ENCODE data around the gene TMEM39B.
"Not testable (repeated sequence)": the region's sequence is repeated elsewhere in the genome, so short reads cannot be mapped to it uniquely, and the experiment has no call there.

Gene TMEM39B

GRCh38 chr1:32072622-32073298 lies at the start of gene TMEM39B:
TSS of gene TMEM39B (plus strand) at chr1:32072939. CDS start at chr1:32073048, 109 bp downstream.
- in situ Hi-C loops (cut with MboI; ENCODE audit: low sequenced_read_pairs) = no loop called here

GRCh38 chr1:32023351-32023750 lies 49.4 kb upstream of the TMEM39B start:
- in situ Hi-C loops (cut with MboI; ENCODE audit: low sequenced_read_pairs) = no loop called here

DNA sequence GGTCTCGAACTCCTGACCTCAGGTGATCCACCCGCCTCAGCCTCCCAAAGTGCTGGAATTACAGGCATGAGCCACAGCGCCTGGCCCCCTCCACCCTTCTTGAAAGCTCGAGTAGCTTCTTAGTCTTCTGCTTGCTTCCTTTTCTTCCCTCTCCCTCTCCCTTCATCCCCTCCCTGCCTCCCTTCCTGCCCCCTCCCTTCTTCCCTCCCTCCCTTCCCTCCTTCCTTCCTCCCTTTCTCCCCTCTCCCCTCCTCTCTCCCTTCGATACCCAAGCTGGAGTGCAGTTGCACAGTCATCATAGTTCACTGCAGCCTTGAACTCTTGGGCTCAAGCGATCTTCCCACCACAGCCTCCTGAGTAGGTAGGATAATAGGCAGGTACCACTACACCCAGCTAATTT lies 47.2 kb upstream of the TMEM39B start:
- in situ Hi-C loops (cut with MboI; ENCODE audit: low sequenced_read_pairs) = no loop called here

GRCh38 chr1:32028746-32029145 lies 44.0 kb upstream of the TMEM39B start:
- in situ Hi-C loops (cut with MboI; ENCODE audit: low sequenced_read_pairs) = no loop called here

GRCh38 chr1:32031578-32032274 lies 41.0 kb upstream of the TMEM39B start:
- in situ Hi-C loops (cut with MboI; ENCODE audit: low sequenced_read_pairs) = no loop called here

GRCh38 chr1:32032275-32032615 lies 40.5 kb upstream of the TMEM39B start:
- in situ Hi-C loops (cut with MboI; ENCODE audit: low sequenced_read_pairs) = no loop called here

DNA sequence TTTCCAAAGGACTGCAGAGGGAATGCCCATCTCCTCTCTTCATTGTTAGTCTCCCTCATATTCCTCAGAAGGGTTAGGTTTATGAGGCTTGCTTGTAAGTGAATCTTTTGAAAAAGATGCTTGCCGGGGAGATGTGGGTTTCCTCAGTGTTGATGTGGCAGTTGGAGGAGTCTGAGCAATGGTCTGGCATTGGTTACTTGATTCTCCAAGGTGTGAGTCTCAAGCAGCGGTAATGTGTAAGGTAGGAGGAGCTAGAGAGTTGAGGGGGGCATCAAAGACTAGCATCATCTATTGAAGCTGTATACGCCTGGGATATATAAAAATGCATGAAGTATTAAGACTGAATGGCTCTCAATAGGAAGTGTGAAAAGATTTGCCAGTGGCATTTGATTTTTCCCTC lies 37.6 kb upstream of the TMEM39B start:
- in situ Hi-C loops (cut with MboI; ENCODE audit: low sequenced_read_pairs) = no loop called here

- in situ Hi-C loops (cut with MboI; ENCODE audit: low sequenced_read_pairs) = no loop called here
Observed at GRCh38 chr1:32040711-32041110, 32.0 kb upstream of the TMEM39B start.

GRCh38 chr1:32042330-32042729 lies 30.4 kb upstream of the TMEM39B start:
- in situ Hi-C loops (cut with MboI; ENCODE audit: low sequenced_read_pairs) = no loop called here

- in situ Hi-C loops (cut with MboI; ENCODE audit: low sequenced_read_pairs) = no loop called here
Observed at GRCh38 chr1:32044234-32044633, 28.5 kb upstream of the TMEM39B start.

DNA sequence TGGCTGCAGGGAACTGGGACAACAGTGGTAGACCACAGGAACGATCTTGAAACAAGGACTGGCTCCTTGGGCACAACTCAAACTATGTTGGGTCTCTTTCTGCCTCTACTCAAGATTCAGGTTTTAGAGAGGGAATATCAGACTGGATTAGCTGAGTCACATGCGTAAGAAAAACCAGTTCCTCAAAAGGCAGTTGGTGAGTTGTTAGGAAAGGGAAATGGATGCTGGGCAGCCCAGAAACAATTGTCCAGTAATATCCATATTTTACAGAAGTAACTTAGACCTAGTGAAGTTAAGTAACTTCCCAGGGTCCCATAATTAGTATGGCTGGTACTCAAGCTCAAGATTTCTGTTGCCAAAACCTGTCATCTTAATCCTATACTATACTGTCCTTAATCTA lies 27.0 kb upstream of the TMEM39B start:
- in situ Hi-C loops (cut with MboI; ENCODE audit: low sequenced_read_pairs) = no loop called here

- in situ Hi-C loops (cut with MboI; ENCODE audit: low sequenced_read_pairs) = no loop called here
Observed at GRCh38 chr1:32047701-32048100, 25.0 kb upstream of the TMEM39B start.

DNA sequence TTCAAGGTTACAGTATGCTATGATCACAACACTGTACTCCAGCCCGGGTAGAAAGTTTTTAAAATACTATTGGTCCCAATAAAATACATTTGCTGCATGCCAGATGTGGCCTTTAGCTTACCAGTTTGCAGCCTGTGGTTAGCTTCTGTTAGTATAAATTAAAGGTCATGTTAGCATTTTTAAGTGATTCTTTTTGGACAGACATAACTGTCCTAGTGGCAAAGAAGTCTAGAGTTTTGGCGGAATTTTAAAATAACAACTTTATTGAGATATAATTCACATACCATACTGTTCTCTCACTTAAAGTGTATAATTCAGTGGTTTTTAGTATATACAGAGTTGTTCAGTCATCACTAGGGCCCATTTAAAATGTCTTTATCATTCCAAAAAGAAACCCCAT lies 24.3 kb upstream of the TMEM39B start:
- in situ Hi-C loops (cut with MboI; ENCODE audit: low sequenced_read_pairs) = no loop called here

- in situ Hi-C loops (cut with MboI; ENCODE audit: low sequenced_read_pairs) = no loop called here
Observed at GRCh38 chr1:32051706-32052105, 21.0 kb upstream of the TMEM39B start.

DNA sequence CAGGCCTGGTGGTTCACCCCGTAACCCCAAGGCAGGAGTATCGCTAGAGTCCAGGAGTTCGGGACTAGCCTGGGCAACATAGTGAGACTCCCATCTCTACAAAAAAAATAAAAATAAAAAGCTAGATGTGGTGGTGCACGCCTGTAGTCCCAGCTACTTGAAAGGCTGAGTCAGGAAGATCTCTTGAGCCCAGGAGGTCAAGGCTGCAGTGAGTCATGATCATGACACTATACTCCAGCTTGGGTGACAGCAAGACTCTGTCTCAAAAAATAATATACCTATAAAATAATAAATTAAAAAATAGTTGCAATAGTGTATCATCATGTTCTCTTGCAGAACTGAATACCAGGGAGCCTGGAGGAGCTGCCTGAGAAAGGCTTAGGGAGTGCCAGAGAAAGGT lies 19.9 kb upstream of the TMEM39B start:
- in situ Hi-C loops (cut with MboI; ENCODE audit: low sequenced_read_pairs) = no loop called here

GRCh38 chr1:32055416-32055815 lies 17.3 kb upstream of the TMEM39B start:
- in situ Hi-C loops (cut with MboI; ENCODE audit: low sequenced_read_pairs) = no loop called here

DNA sequence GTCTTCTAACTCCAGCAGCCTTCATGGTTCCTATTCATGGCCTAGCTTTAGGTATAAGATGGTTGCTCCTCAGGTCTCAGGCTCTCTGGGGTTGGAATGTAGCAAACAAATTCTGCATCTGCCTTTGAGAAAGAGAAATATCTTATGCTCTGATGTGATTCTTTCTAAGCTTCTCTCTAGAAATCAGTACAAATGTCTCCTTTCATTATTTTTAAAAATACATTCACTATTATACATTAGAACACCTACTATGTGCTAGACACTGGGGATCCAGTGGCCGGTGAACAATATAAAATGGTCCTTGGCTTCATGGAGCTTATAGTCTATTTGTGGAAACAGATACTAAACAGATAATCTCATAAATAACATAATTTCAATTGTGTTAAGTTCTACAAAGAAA lies 16.1 kb upstream of the TMEM39B start:
- in situ Hi-C loops (cut with MboI; ENCODE audit: low sequenced_read_pairs) = no loop called here

- in situ Hi-C loops (cut with MboI; ENCODE audit: low sequenced_read_pairs) = no loop called here
Observed at GRCh38 chr1:32060914-32061313, 11.8 kb upstream of the TMEM39B start.

GRCh38 chr1:32062867-32063230 lies 9.9 kb upstream of the TMEM39B start:
- in situ Hi-C loops (cut with MboI; ENCODE audit: low sequenced_read_pairs) = no loop called here

DNA sequence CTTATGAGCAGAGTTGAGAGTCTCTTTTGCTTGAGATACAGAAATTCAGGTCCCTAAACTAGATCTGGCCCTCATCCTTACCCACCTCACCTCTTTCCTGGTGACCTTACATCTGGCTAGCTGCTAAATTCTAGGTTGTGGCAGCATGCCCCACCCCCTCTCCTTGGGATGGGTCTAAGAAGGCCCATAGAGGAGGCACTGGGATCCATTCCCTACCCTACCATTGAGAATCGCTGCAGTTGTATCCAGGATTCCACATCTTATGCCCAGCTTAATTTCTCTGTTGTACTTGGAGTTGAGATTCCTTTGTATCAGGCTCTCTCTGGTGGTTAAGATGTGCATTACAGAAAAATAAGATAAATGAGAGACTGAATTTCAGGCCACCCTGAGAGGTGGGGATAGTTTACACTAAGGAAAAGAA lies 9.5 kb upstream of the TMEM39B start:
- in situ Hi-C loops (cut with MboI; ENCODE audit: low sequenced_read_pairs) = no loop called here

DNA sequence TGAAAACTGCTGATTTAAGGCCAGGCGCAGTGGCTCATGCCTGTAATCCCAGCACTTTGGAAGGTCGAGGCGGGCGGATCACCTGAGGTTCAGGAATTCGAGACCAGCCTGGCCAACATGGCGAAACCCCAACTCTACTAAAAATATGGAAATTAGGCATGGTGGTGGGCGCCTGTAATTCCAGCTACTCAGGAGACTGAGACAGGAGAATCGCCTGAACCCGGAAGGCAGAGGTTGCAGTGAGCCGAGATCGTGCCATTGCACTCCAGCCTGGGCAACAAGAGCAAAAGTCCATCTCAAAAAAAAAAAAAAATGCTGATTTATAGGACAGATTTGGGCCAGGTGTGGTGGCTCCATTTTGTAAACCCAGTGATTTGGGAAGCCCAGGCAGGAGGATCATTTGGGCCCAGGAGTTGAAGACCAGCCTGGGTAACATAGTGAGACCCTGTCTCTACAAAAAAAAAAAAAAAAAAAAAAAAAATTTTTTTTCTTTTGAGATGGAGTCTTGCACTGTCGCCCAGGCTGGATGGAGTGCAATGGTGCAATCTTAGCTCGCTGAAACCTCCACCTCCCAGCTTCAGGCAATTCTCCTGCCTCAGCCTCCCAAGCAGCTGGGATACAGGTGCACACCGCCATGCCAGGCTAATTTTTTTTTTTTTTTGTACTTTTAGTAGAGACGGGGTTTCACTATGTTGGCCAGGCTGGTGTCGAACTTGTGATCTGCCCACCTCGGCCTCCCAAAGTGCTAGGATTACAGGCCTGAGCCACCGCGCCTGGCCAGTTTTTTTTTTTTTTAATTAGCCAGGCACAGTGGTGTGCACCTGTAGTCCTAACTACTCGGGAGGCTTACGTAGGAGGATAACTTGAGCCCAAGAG lies 6.9 kb upstream of the TMEM39B start:
- in situ Hi-C loops (cut with MboI; ENCODE audit: low sequenced_read_pairs) = not testable (repeated sequence)

DNA sequence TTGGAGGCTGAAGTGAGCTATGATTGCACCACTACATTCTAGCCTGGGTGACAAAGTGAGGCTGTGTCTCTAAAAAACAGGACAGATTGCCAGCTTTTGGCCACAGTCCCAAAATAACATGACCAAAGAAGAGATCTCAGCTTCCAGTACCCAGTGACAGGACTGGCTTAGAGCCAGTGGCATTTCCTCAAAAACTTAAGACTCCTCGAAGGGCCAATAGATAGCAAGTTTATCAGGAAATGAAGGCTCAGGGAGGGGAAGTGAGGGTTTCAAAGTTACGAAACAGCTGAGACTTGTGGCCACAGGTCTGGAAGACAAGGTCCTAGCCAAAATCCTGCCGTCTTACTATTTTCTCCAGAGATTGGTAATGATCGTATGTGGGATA lies 6.3 kb upstream of the TMEM39B start:
- in situ Hi-C loops (cut with MboI; ENCODE audit: low sequenced_read_pairs) = no loop called here

Measured in HL-60/S4 treated with phorbol 12-myristate 13-acetate at 8.2 ng/mL for 4 days and 3 days (cell line).